DND-41 (cell line): ENCODE measurements around the gene NF2.

Source experiments
- EZH2 ChIP-seq: IDR thresholded peaks from 3 replicates; pipeline ENCODE4 v1.6.1; 2012; ENCODE audit warnings: borderline replicate concordance, low read depth, mild to moderate bottlenecking, moderate library complexity, low read length, inconsistent platforms; ENCODE audit not compliant: severe bottlenecking
- TF ChIP-seq, protein P1 (sequence below): IDR thresholded peaks from 2 replicates; pipeline ENCODE4 v1.5.1; 2012; ENCODE audit warnings: borderline replicate concordance, low read length, moderate library complexity, mild to moderate bottlenecking; ENCODE audit not compliant: poor library complexity, severe bottlenecking; ENCODE audit errors: extremely low read depth

- TF ChIP-seq EZH2 = no peak
- TF ChIP-seq, protein P1, sequence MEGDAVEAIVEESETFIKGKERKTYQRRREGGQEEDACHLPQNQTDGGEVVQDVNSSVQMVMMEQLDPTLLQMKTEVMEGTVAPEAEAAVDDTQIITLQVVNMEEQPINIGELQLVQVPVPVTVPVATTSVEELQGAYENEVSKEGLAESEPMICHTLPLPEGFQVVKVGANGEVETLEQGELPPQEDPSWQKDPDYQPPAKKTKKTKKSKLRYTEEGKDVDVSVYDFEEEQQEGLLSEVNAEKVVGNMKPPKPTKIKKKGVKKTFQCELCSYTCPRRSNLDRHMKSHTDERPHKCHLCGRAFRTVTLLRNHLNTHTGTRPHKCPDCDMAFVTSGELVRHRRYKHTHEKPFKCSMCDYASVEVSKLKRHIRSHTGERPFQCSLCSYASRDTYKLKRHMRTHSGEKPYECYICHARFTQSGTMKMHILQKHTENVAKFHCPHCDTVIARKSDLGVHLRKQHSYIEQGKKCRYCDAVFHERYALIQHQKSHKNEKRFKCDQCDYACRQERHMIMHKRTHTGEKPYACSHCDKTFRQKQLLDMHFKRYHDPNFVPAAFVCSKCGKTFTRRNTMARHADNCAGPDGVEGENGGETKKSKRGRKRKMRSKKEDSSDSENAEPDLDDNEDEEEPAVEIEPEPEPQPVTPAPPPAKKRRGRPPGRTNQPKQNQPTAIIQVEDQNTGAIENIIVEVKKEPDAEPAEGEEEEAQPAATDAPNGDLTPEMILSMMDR = no peak
Observed at GRCh38 chr22:29713156-29713727, 109.8 kb downstream of the NF2 start.
